GM23338 (cell line): ENCODE measurements around the gene MYO5B. TPM values are rescaled to one million over a fixed set of nuclear protein-coding genes. Genes with fewer than 3 reads are reported as not detected.

ENCODE experiments used
- ATAC-seq: fragments of 200-7000 bp; cut with Tn5 transposase; 3 replicates; pipeline ENCODE4 v1.9.1; 2020
- DNase-seq: peaks from one replicate; pipeline ENCODE4 v3.0.0-alpha.2; 2015; ENCODE audit warnings: low spot score
- H2AFZ ChIP-seq: fragments of 200-600 bp; sonication (generic); 2 replicates; pipeline ENCODE4 v1.8.0; 2016; ENCODE audit warnings: antibody characterized with exemption, mild to moderate bottlenecking, moderate library complexity
- H3F3A ChIP-seq: fragments of 200-600 bp; sonication (generic); replicated peaks from 2 replicates; pipeline ENCODE4 v1.8.0; 2017; ENCODE audit warnings: antibody characterized with exemption, mixed run types, low read depth
- H3K27ac ChIP-seq: fragments of 200-600 bp; sonication (generic); 2 replicates; pipeline ENCODE4 v1.6.1; 2016; ENCODE audit warnings: low read depth
- H3K27me3 ChIP-seq: fragments of 200-600 bp; sonication (generic); 2 replicates; pipeline ENCODE4 v1.8.0; 2016; ENCODE audit warnings: mild to moderate bottlenecking, mixed run types, moderate library complexity; ENCODE audit not compliant: insufficient read depth
- H3K36me3 ChIP-seq: fragments of 200-600 bp; sonication (generic); 2 replicates; pipeline ENCODE4 v1.8.0; 2016; ENCODE audit warnings: mild to moderate bottlenecking; ENCODE audit not compliant: insufficient read depth
- H3K4me1 ChIP-seq: fragments of 200-600 bp; sonication (generic); 2 replicates; pipeline ENCODE4 v1.8.0; 2016; ENCODE audit warnings: mild to moderate bottlenecking, moderate library complexity; ENCODE audit not compliant: insufficient read depth
- H3K4me2 ChIP-seq: fragments of 200-600 bp; sonication (generic); 2 replicates; pipeline ENCODE4 v1.7.1; 2017; ENCODE audit warnings: mixed run types
- H3K4me3 ChIP-seq: fragments of 200-600 bp; sonication (generic); 2 replicates; pipeline ENCODE4 v1.6.1; 2016; ENCODE audit warnings: mixed run types
- H3K79me2 ChIP-seq: fragments of 200-600 bp; sonication (generic); replicated peaks from 2 replicates; pipeline ENCODE4 v1.8.0; 2017; ENCODE audit warnings: mild to moderate bottlenecking; ENCODE audit not compliant: insufficient read depth
- H3K9me2 ChIP-seq: fragments of 200-600 bp; sonication (generic); 2 replicates; pipeline ENCODE4 v1.8.0; 2017; ENCODE audit not compliant: insufficient read depth
- H4K20me1 ChIP-seq: fragments of 200-600 bp; sonication (generic); replicated peaks from 2 replicates; pipeline ENCODE4 v1.8.0; 2017; ENCODE audit warnings: mild to moderate bottlenecking; ENCODE audit not compliant: insufficient read depth
- H3K27ac Mint-ChIP-seq: 2 replicates; pipeline ENCODE4 v1.8.0; 2020; ENCODE audit warnings: inconsistent platforms, mild to moderate bottlenecking, moderate library complexity, mixed read lengths
- H3K27me3 Mint-ChIP-seq: 3 replicates; pipeline ENCODE4 v1.8.0; 2022; ENCODE audit warnings: low read depth, mild to moderate bottlenecking, moderate library complexity, mixed read lengths, inconsistent platforms; ENCODE audit not compliant: insufficient read depth, poor library complexity
- H3K36me3 Mint-ChIP-seq: 3 replicates; pipeline ENCODE4 v1.8.0; 2021; ENCODE audit warnings: low read depth, mild to moderate bottlenecking, inconsistent platforms, moderate library complexity, mixed read lengths
- H3K4me1 Mint-ChIP-seq: 3 replicates; pipeline ENCODE4 v1.8.0; 2020; ENCODE audit warnings: mild to moderate bottlenecking, inconsistent platforms, mixed read lengths
- H3K4me3 Mint-ChIP-seq: 3 replicates; pipeline ENCODE4 v1.8.0; 2021; ENCODE audit warnings: moderate library complexity, mild to moderate bottlenecking, inconsistent platforms, mixed read lengths
- H3K9me3 Mint-ChIP-seq: 3 replicates; pipeline ENCODE4 v1.8.0; 2020; ENCODE audit warnings: moderate library complexity, mild to moderate bottlenecking, inconsistent platforms, mixed read lengths
- CREB1 ChIP-seq: fragments of 250-450 bp; sonication (Bioruptor Pico); IDR thresholded peaks from 2 replicates; pipeline ENCODE4 v1.5.0; 2020; ENCODE audit warnings: low read depth, mild to moderate bottlenecking, moderate library complexity
- EZH2 ChIP-seq: fragments of 200-600 bp; sonication (generic); IDR thresholded peaks from one replicate; pipeline ENCODE4 v1.8.0; 2017; ENCODE audit warnings: antibody characterized with exemption, mild to moderate bottlenecking, low read depth; ENCODE audit not compliant: unreplicated experiment
- EZH2phosphoT487 ChIP-seq: fragments of 200-600 bp; sonication (generic); IDR thresholded peaks from one replicate; pipeline ENCODE4 v1.8.1; 2018; ENCODE audit warnings: antibody characterized with exemption; ENCODE audit not compliant: unreplicated experiment
- JUNB ChIP-seq: IDR thresholded peaks from one replicate; pipeline ENCODE4 v1.6.1; 2016; ENCODE audit warnings: antibody characterized with exemption; ENCODE audit not compliant: unreplicated experiment
- NANOG ChIP-seq: IDR thresholded peaks from 2 replicates; pipeline ENCODE4 v1.6.1; 2016; ENCODE audit warnings: antibody characterized with exemption, borderline replicate concordance
- POLR2AphosphoS5 ChIP-seq: IDR thresholded peaks from 2 replicates; pipeline ENCODE4 v1.6.1; 2016; ENCODE audit warnings: antibody characterized with exemption, low read depth
- STAT1 ChIP-seq: IDR thresholded peaks from one replicate; pipeline ENCODE4 v1.6.1; 2016; ENCODE audit warnings: antibody characterized with exemption; ENCODE audit not compliant: unreplicated experiment
- ZNF114 ChIP-seq: fragments of 250-450 bp; sonication (Bioruptor Pico); IDR thresholded peaks from 2 replicates; pipeline ENCODE4 v1.5.0; 2020; ENCODE audit warnings: mild to moderate bottlenecking, moderate library complexity
- ZNF331 ChIP-seq: fragments of 250-450 bp; sonication (Bioruptor Pico); IDR thresholded peaks from 2 replicates; pipeline ENCODE4 v1.5.0; 2020; ENCODE audit warnings: low read depth, mild to moderate bottlenecking, moderate library complexity
- polyA plus RNA-seq: library from polyadenylated mRNA; unstranded; fragments of >200 nt; fragmentation: Nextera tagmentation; extraction: Ambion mirVana; gene quantifications from 2 replicates; pipeline ENCODE4 v1.2.1, GENCODE V29; 2016
- total RNA-seq: library from RNA; depleted of rRNA; stranded (reverse); fragments of >200 nt; shearing (Covaris generic); gene quantifications from 2 replicates; pipeline ENCODE4 v1.2.3, GENCODE V29; 2014
- TF ChIP-seq, protein P1 (sequence below): IDR thresholded peaks from one replicate; pipeline ENCODE4 v1.6.1; 2018; ENCODE audit warnings: antibody characterized with exemption; ENCODE audit not compliant: unreplicated experiment
- TF ChIP-seq, protein P2 (sequence below): fragments of 250-450 bp; sonication (Bioruptor Pico); IDR thresholded peaks from 2 replicates; pipeline ENCODE4 v1.5.0; 2020; ENCODE audit warnings: mild to moderate bottlenecking, moderate library complexity
- TF ChIP-seq, protein P3 (sequence below): IDR thresholded peaks from 2 replicates; pipeline ENCODE4 v1.6.1; 2016; ENCODE audit warnings: antibody characterized with exemption
- TF ChIP-seq, protein P4 (sequence below), 2 experiments: fragments of 200-600 bp in 1 of 2; sonication (generic) in 1 of 2; conservative IDR thresholded peaks; 2 replicates each; pipeline versions ENCODE4 v1.5.1 to v1.6.1; 2016 to 2017; ENCODE audit warnings: antibody characterized with exemption in 2 of 2, low read depth in 2 of 2, mild to moderate bottlenecking in 2 of 2, moderate library complexity in 1 of 2

The MYO5B gene
- total and polyA plus RNA-seq, 2 experiments from 2014 or later: 3.2 to 19.1 TPM

DNA sequence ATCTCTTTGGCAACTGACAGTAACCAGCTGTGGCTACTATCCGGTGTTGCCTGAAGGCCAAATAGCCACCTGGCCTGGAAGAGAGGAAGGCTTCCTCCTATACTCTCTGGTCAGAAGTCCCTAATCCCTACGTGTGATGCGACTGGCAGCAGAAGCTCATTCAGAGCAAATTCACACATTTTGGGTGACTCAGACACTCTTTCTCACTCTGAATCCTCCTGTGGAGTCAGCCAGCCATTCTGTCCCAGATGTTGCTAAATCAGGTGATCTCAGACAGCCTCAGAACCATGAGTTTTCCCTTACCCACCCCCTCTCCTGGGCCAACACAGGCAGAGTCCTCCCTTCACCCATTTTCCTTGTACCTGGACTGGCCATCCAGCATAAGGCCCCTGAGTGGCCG lies 36.7 kb upstream of the MYO5B start:
- Mint-ChIP-seq H3K4me3 (no peak overlapping the region), H3K36me3 (peaks cover 3% of the 10 kb centered on the region; the same call in 1 of the 3 replicates), H3K27me3 (no peaks in the 10 kb centered on the region), H3K9me3 (peaks cover 15% of the 10 kb centered on the region; the same call in 1 of the 3 replicates), H3K27ac (no peak overlapping the region), H3K4me1 (peaks cover 13% of the 10 kb centered on the region; the same call in 2 of the 3 replicates)
- DNase-seq: no peak
- Histone ChIP-seq H3K36me3 (no peaks in the 10 kb centered on the region), H3K27me3 (no peaks in the 10 kb centered on the region), H3K9me2 (no peaks in the 10 kb centered on the region), H3K79me2 (no peaks in the 10 kb centered on the region), H3K4me2 (no peak overlapping the region), H3K27ac (no peak overlapping the region), H3F3A (no peaks in the 10 kb centered on the region), H4K20me1 (no peaks in the 10 kb centered on the region), H3K4me1 (no peaks in the 10 kb centered on the region; the same call in 1 of the 2 replicates), H3K4me3 (no peak overlapping the region), H2AFZ (no peak overlapping the region)
- TF ChIP-seq JUNB: no peak
- no peak for TF ChIP-seq POLR2AphosphoS5
- TF ChIP-seq, protein P1, sequence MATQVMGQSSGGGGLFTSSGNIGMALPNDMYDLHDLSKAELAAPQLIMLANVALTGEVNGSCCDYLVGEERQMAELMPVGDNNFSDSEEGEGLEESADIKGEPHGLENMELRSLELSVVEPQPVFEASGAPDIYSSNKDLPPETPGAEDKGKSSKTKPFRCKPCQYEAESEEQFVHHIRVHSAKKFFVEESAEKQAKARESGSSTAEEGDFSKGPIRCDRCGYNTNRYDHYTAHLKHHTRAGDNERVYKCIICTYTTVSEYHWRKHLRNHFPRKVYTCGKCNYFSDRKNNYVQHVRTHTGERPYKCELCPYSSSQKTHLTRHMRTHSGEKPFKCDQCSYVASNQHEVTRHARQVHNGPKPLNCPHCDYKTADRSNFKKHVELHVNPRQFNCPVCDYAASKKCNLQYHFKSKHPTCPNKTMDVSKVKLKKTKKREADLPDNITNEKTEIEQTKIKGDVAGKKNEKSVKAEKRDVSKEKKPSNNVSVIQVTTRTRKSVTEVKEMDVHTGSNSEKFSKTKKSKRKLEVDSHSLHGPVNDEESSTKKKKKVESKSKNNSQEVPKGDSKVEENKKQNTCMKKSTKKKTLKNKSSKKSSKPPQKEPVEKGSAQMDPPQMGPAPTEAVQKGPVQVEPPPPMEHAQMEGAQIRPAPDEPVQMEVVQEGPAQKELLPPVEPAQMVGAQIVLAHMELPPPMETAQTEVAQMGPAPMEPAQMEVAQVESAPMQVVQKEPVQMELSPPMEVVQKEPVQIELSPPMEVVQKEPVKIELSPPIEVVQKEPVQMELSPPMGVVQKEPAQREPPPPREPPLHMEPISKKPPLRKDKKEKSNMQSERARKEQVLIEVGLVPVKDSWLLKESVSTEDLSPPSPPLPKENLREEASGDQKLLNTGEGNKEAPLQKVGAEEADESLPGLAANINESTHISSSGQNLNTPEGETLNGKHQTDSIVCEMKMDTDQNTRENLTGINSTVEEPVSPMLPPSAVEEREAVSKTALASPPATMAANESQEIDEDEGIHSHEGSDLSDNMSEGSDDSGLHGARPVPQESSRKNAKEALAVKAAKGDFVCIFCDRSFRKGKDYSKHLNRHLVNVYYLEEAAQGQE: no peak
- TF ChIP-seq CREB1 (CRISPR knock-in tag): no peak
- TF ChIP-seq EZH2: no peak
- TF ChIP-seq EZH2phosphoT487: no peak
- TF ChIP-seq, protein P2, sequence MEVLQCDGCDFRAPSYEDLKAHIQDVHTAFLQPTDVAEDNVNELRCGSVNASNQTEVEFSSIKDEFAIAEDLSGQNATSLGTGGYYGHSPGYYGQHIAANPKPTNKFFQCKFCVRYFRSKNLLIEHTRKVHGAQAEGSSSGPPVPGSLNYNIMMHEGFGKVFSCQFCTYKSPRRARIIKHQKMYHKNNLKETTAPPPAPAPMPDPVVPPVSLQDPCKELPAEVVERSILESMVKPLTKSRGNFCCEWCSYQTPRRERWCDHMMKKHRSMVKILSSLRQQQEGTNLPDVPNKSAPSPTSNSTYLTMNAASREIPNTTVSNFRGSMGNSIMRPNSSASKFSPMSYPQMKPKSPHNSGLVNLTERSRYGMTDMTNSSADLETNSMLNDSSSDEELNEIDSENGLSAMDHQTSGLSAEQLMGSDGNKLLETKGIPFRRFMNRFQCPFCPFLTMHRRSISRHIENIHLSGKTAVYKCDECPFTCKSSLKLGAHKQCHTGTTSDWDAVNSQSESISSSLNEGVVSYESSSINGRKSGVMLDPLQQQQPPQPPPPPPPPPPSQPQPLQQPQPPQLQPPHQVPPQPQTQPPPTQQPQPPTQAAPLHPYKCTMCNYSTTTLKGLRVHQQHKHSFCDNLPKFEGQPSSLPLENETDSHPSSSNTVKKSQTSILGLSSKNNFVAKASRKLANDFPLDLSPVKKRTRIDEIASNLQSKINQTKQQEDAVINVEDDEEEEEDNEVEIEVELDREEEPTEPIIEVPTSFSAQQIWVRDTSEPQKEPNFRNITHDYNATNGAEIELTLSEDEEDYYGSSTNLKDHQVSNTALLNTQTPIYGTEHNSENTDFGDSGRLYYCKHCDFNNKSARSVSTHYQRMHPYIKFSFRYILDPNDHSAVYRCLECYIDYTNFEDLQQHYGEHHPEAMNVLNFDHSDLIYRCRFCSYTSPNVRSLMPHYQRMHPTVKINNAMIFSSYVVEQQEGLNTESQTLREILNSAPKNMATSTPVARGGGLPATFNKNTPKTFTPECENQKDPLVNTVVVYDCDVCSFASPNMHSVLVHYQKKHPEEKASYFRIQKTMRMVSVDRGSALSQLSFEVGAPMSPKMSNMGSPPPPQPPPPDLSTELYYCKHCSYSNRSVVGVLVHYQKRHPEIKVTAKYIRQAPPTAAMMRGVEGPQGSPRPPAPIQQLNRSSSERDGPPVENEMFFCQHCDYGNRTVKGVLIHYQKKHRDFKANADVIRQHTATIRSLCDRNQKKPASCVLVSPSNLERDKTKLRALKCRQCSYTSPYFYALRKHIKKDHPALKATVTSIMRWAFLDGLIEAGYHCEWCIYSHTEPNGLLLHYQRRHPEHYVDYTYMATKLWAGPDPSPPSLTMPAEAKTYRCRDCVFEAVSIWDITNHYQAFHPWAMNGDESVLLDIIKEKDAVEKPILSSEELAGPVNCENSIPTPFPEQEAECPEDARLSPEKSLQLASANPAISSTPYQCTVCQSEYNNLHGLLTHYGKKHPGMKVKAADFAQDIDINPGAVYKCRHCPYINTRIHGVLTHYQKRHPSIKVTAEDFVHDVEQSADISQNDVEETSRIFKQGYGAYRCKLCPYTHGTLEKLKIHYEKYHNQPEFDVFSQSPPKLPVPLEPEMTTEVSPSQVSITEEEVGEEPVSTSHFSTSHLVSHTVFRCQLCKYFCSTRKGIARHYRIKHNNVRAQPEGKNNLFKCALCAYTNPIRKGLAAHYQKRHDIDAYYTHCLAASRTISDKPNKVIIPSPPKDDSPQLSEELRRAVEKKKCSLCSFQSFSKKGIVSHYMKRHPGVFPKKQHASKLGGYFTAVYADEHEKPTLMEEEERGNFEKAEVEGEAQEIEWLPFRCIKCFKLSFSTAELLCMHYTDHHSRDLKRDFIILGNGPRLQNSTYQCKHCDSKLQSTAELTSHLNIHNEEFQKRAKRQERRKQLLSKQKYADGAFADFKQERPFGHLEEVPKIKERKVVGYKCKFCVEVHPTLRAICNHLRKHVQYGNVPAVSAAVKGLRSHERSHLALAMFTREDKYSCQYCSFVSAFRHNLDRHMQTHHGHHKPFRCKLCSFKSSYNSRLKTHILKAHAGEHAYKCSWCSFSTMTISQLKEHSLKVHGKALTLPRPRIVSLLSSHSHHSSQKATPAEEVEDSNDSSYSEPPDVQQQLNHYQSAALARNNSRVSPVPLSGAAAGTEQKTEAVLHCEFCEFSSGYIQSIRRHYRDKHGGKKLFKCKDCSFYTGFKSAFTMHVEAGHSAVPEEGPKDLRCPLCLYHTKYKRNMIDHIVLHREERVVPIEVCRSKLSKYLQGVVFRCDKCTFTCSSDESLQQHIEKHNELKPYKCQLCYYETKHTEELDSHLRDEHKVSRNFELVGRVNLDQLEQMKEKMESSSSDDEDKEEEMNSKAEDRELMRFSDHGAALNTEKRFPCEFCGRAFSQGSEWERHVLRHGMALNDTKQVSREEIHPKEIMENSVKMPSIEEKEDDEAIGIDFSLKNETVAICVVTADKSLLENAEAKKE (CRISPR knock-in tag): no peak
- TF ChIP-seq, protein P3, sequence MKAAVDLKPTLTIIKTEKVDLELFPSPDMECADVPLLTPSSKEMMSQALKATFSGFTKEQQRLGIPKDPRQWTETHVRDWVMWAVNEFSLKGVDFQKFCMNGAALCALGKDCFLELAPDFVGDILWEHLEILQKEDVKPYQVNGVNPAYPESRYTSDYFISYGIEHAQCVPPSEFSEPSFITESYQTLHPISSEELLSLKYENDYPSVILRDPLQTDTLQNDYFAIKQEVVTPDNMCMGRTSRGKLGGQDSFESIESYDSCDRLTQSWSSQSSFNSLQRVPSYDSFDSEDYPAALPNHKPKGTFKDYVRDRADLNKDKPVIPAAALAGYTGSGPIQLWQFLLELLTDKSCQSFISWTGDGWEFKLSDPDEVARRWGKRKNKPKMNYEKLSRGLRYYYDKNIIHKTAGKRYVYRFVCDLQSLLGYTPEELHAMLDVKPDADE: no peak
- TF ChIP-seq ZNF114 (CRISPR knock-in tag): no peak
- TF ChIP-seq ZNF331 (CRISPR knock-in tag): no peak
- TF ChIP-seq STAT1: no peak
- TF ChIP-seq NANOG: no peak
- TF ChIP-seq, protein P4, sequence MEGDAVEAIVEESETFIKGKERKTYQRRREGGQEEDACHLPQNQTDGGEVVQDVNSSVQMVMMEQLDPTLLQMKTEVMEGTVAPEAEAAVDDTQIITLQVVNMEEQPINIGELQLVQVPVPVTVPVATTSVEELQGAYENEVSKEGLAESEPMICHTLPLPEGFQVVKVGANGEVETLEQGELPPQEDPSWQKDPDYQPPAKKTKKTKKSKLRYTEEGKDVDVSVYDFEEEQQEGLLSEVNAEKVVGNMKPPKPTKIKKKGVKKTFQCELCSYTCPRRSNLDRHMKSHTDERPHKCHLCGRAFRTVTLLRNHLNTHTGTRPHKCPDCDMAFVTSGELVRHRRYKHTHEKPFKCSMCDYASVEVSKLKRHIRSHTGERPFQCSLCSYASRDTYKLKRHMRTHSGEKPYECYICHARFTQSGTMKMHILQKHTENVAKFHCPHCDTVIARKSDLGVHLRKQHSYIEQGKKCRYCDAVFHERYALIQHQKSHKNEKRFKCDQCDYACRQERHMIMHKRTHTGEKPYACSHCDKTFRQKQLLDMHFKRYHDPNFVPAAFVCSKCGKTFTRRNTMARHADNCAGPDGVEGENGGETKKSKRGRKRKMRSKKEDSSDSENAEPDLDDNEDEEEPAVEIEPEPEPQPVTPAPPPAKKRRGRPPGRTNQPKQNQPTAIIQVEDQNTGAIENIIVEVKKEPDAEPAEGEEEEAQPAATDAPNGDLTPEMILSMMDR (conservative IDR thresholded peaks at IDR 0.05; ENCODE audit: low read depth in 2 of 2): no peak
- no peak for ATAC-seq
